ENCODE results near the gene DNAH10. TPM values are rescaled to one million over a fixed set of nuclear protein-coding genes. Genes with fewer than 3 reads are reported as not detected.
"Not testable (repeated sequence)": the region's sequence is repeated elsewhere in the genome, so short reads cannot be mapped to it uniquely, and the experiment has no call there.

Gene DNAH10
- total RNA-seq, 1 donor from 2014 or later = under 0.01 TPM

GRCh38 chr12:123946152-123946515 lies 184.0 kb downstream of the DNAH10 start:
- Histone ChIP-seq H3K27me3 (ENCODE audit: control insufficient read depth, insufficient read depth, low read length) (no peaks in the 10 kb centered on the region), H3K36me3 (ENCODE audit: control insufficient read depth, insufficient read depth, low read length) (peaks cover 2% of the 10 kb centered on the region), H3K4me3 (ENCODE audit: low read depth, low read length) (no peak overlapping the region)
- no peak for DNase-seq (ENCODE audit: low read depth)
- TF ChIP-seq CTCF (IDR thresholded peaks at IDR 0.05; ENCODE audit: insufficient read depth, low read length, severe bottlenecking) = no peak
- no peak for FAIRE-seq

- H3K36me3 ChIP-seq (ENCODE audit: control insufficient read depth, insufficient read depth, low read length); H3K27me3 ChIP-seq (ENCODE audit: control insufficient read depth, insufficient read depth, low read length); H3K4me3 ChIP-seq (ENCODE audit: low read depth, low read length); FAIRE-seq; DNase-seq (ENCODE audit: low read depth): not testable (repeated sequence)
These were observed 184.7 kb downstream of the DNAH10 start for GRCh38 chr12:123946516-123947505.

- not testable (repeated sequence) for FAIRE-seq; H3K27me3 ChIP-seq (ENCODE audit: control insufficient read depth, insufficient read depth, low read length); H3K36me3 ChIP-seq (ENCODE audit: control insufficient read depth, insufficient read depth, low read length); H3K4me3 ChIP-seq (ENCODE audit: low read depth, low read length); DNase-seq (ENCODE audit: low read depth)
These were observed 185.4 kb downstream of the DNAH10 start for GRCh38 chr12:123947531-123947930.

- DNase-seq (ENCODE audit: low read depth) (no peak), FAIRE-seq (no peak)
- TF ChIP-seq CTCF (IDR thresholded peaks at IDR 0.05; ENCODE audit: insufficient read depth, low read length, severe bottlenecking) = no peak
- no peaks in the 10 kb centered on the region for H3K36me3 ChIP-seq (ENCODE audit: control insufficient read depth, insufficient read depth, low read length)
- no peaks in the 10 kb centered on the region for H3K27me3 ChIP-seq (ENCODE audit: control insufficient read depth, insufficient read depth, low read length)
- no peak overlapping the region for H3K4me3 ChIP-seq (ENCODE audit: low read depth, low read length)
These were observed 186.3 kb downstream of the DNAH10 start for GRCh38 chr12:123948401-123948795.

- Histone ChIP-seq H3K36me3 (ENCODE audit: control insufficient read depth, insufficient read depth, low read length) (no peaks in the 10 kb centered on the region), H3K27me3 (ENCODE audit: control insufficient read depth, insufficient read depth, low read length) (no peaks in the 10 kb centered on the region), H3K4me3 (ENCODE audit: low read depth, low read length) (no peak overlapping the region)
- FAIRE-seq (peak; percentile 13), DNase-seq (ENCODE audit: low read depth) (no peak)
- TF ChIP-seq CTCF (IDR thresholded peaks at IDR 0.05; ENCODE audit: insufficient read depth, low read length, severe bottlenecking) = no peak
These were observed 187.0 kb downstream of the DNAH10 start for GRCh38 chr12:123948796-123949769.

- Histone ChIP-seq H3K36me3 (ENCODE audit: control insufficient read depth, insufficient read depth, low read length) (no peaks in the 10 kb centered on the region), H3K27me3 (ENCODE audit: control insufficient read depth, insufficient read depth, low read length) (no peaks in the 10 kb centered on the region), H3K4me3 (ENCODE audit: low read depth, low read length) (no peak overlapping the region)
- no peak for TF ChIP-seq CTCF (IDR thresholded peaks at IDR 0.05; ENCODE audit: insufficient read depth, low read length, severe bottlenecking)
- DNase-seq (ENCODE audit: low read depth) (no peak), FAIRE-seq (no peak)
These were observed 187.7 kb downstream of the DNAH10 start for GRCh38 chr12:123949770-123950165.
